Endothelial cell of umbilical vein (primary cell): ENCODE results near the gene HAND2. TPM values are rescaled to one million over a fixed set of nuclear protein-coding genes. Genes with fewer than 3 reads are reported as not detected.

Source experiments
- BruUV-seq: library from RNA; stranded (reverse); fragments of 400-500 nt; replicated peaks from 2 replicates; lab custom pipeline; 2021; lab: Mats Ljungman, UMichigan
- CTCF ChIA-PET: fragments of 300-600, 350-600 bp; sonication (Branson Sonifier 250); formaldehyde crosslinking; loops from one replicate; lab custom pipeline; 2021; ENCODE audit warnings: antibody characterized with exemption, inconsistent platforms; lab: Charles Lee
- POLR2A ChIA-PET: fragments of 300-600, 350-600 bp; sonication (Branson Sonifier 250); formaldehyde crosslinking; loops from one replicate; lab custom pipeline; 2021; ENCODE audit warnings: antibody characterized with exemption, inconsistent platforms; lab: Charles Lee
- DNase-seq: peaks from one replicate; pipeline ENCODE4 v3.0.0-alpha.2; 2011; ENCODE audit warnings: low read depth, low spot score
- FAIRE-seq: peaks from 2 replicates; lab custom pipeline; 2011; peaks lifted over from hg19 to GRCh38; lab: Jason Lieb, UNC
- H2AFZ ChIP-seq: 2 replicates; pipeline ENCODE4 v1.6.0; 2012; ENCODE audit warnings: low read depth, low read length, control low read depth, inconsistent platforms
- H3K27ac ChIP-seq: 2 replicates; pipeline ENCODE4 v1.5.1; 2011; ENCODE audit warnings: low read depth, mild to moderate bottlenecking, control low read depth, low read length, moderate library complexity; ENCODE audit not compliant: insufficient read depth
- H3K27me3 ChIP-seq, 2 experiments: 2 replicates each; pipeline versions ENCODE4 v1.6.0 to v1.6.1; 2011; ENCODE audit warnings: low read length in 2 of 2, mixed read lengths in 1 of 2; ENCODE audit not compliant: control insufficient read depth in 2 of 2, insufficient read depth in 2 of 2
- H3K36me3 ChIP-seq, 2 experiments: 2 replicates in 1 of 2; 3 replicates in 1 of 2; pipeline ENCODE4 v1.5.1; 2011; ENCODE audit warnings: low read length in 2 of 2, mild to moderate bottlenecking in 1 of 2, moderate library complexity in 1 of 2; ENCODE audit not compliant: control insufficient read depth in 2 of 2, insufficient read depth in 2 of 2; ENCODE audit errors: extremely low read depth in 1 of 2
- H3K4me1 ChIP-seq: 3 replicates; pipeline ENCODE4 v1.5.1; 2011; ENCODE audit warnings: mild to moderate bottlenecking, low read length; ENCODE audit not compliant: control insufficient read depth, insufficient read depth; ENCODE audit errors: extremely low read depth
- H3K4me2 ChIP-seq: 2 replicates; pipeline ENCODE4 v1.6.1; 2011; ENCODE audit warnings: low read length, control low read depth, mixed read lengths; ENCODE audit not compliant: insufficient read depth
- H3K4me3 ChIP-seq, 3 experiments: fragments of 200-600 bp in 1 of 3; sonication (generic), shearing (Covaris generic) in 1 of 3; replicated peaks in 1 of 3; 2 replicates each; pipeline ENCODE4 v1.5.1; 2011 to 2016; ENCODE audit warnings: control low read depth in 3 of 3, low read length in 3 of 3, mild to moderate bottlenecking in 2 of 3, inconsistent platforms in 1 of 3, low read depth in 1 of 3, moderate library complexity in 1 of 3; ENCODE audit not compliant: insufficient read depth in 1 of 3
- H3K79me2 ChIP-seq: 2 replicates; pipeline ENCODE4 v1.6.0; 2012; ENCODE audit warnings: low read length, inconsistent platforms; ENCODE audit not compliant: control insufficient read depth, insufficient read depth
- H3K9ac ChIP-seq: replicated peaks from 2 replicates; pipeline ENCODE3; 2011; ENCODE audit warnings: low read length, control low read depth; ENCODE audit not compliant: insufficient read depth; ENCODE audit errors: extremely low read depth
- H3K9me1 ChIP-seq: replicated peaks from 3 replicates; pipeline ENCODE4 v1.6.0; 2011; ENCODE audit warnings: mild to moderate bottlenecking, low read length; ENCODE audit not compliant: control insufficient read depth, insufficient read depth; ENCODE audit errors: extremely low read depth
- H3K9me3 ChIP-seq: replicated peaks from 2 replicates; pipeline ENCODE4 v1.5.1; 2012; ENCODE audit warnings: low read length, inconsistent platforms; ENCODE audit not compliant: control insufficient read depth, insufficient read depth
- H4K20me1 ChIP-seq: replicated peaks from 2 replicates; pipeline ENCODE3; 2011; ENCODE audit warnings: mild to moderate bottlenecking, low read length; ENCODE audit not compliant: control insufficient read depth, insufficient read depth; ENCODE audit errors: extremely low read depth
- CTCF ChIP-seq, 2 donors: IDR thresholded peaks; 1 replicate in 1 of 2; 2 replicates in 1 of 2; pipeline ENCODE4 v1.5.1; 2011; ENCODE audit warnings: low read length in 2 of 2, mild to moderate bottlenecking in 2 of 2, moderate library complexity in 2 of 2, control low read depth in 1 of 2, inconsistent platforms in 1 of 2, low read depth in 1 of 2; ENCODE audit not compliant: insufficient read depth in 1 of 2; ENCODE audit errors: extremely low read depth in 1 of 2
- EZH2 ChIP-seq: IDR thresholded peaks from 2 replicates; pipeline ENCODE4 v1.6.1; 2012; ENCODE audit warnings: borderline replicate concordance, low read depth, mild to moderate bottlenecking, moderate library complexity, low read length, inconsistent platforms; ENCODE audit not compliant: severe bottlenecking
- FOS ChIP-seq: IDR thresholded peaks from 2 replicates; pipeline ENCODE4 v1.6.1; 2011; ENCODE audit warnings: mild to moderate bottlenecking, low read length, moderate library complexity, borderline replicate concordance; ENCODE audit not compliant: insufficient read depth
- GATA2 ChIP-seq: IDR thresholded peaks from 2 replicates; pipeline ENCODE4 v1.7.0; 2011; ENCODE audit warnings: low read depth, mild to moderate bottlenecking, moderate library complexity, mixed read lengths, low read length; ENCODE audit not compliant: insufficient read length, insufficient read depth
- JUN ChIP-seq: IDR thresholded peaks from 2 replicates; pipeline ENCODE4 v1.6.1; 2011; ENCODE audit warnings: borderline replicate concordance, low read depth; ENCODE audit not compliant: insufficient read length, insufficient read depth
- MYC ChIP-seq: IDR thresholded peaks from one replicate; pipeline ENCODE4 v1.6.1; 2011; ENCODE audit warnings: mild to moderate bottlenecking, low read depth, low read length
- POLR2A ChIP-seq: IDR thresholded peaks from 2 replicates; pipeline ENCODE4 v1.6.1; 2012; ENCODE audit warnings: low read depth, mild to moderate bottlenecking, control low read depth, low read length
- POLR2AphosphoS5 ChIP-seq: IDR thresholded peaks from 2 replicates; pipeline ENCODE4 v1.6.1; 2012; ENCODE audit warnings: low read depth, mild to moderate bottlenecking, control low read depth, low read length, moderate library complexity; ENCODE audit not compliant: insufficient read depth
- dilution Hi-C: fragments of 300-500 bp; cut with MboI; formaldehyde crosslinking; loops from one replicate; pipeline ENCODE4 v1.15.0; 2019; ENCODE audit warnings: low sequenced_read_pairs; ENCODE audit not compliant: extremely low pct_ligation_motif_present
- intact Hi-C: fragments of 100-400 bp; cut with micrococcal nuclease; formaldehyde crosslinking; loops from one replicate; pipeline ENCODE4 v1.10.0; 2022
- polyA plus RNA-seq, 4 experiments: library from polyadenylated mRNA; depleted of rRNA in 3 of 4; stranded (reverse) in 3 of 4; unstranded in 1 of 4; fragments of >200 nt; gene quantifications; 2 replicates each; pipeline versions ENCODE4 v1.2.1 to v1.2.3, GENCODE V29; 2011 to 2012; ENCODE audit warnings: missing spikeins in 1 of 4
- total RNA-seq: library from RNA; stranded (reverse); gene quantifications from 2 replicates; pipeline ENCODE4 v1.2.3, GENCODE V29; 2021
- TF ChIP-seq, protein P1 (sequence below): IDR thresholded peaks from 2 replicates; pipeline ENCODE4 v1.6.1; 2011; ENCODE audit not compliant: insufficient read depth, insufficient read length

The HAND2 gene
- total and polyA plus RNA-seq, 2 donors (not counting 3 experiments of a cell fraction or from before 2014, with no cell fraction given): not detected

- Histone ChIP-seq H3K9me3 (no peaks in the 10 kb centered on the region), H3K9ac (no peak overlapping the region), H3K36me3 (no peaks in the 10 kb centered on the region), H3K27me3 (no peaks in the 10 kb centered on the region), H3K4me3 (no peak overlapping the region), H3K4me2 (no peak overlapping the region), H3K79me2 (no peaks in the 10 kb centered on the region), H3K9me1 (no peaks in the 10 kb centered on the region), H3K27ac (no peak overlapping the region), H3K4me1 (no peaks in the 10 kb centered on the region), H4K20me1 (no peaks in the 10 kb centered on the region), H2AFZ (no peak overlapping the region)
- DNase-seq (no peak), FAIRE-seq (no peak)
- POLR2A ChIA-PET: no interaction called here
- TF ChIP-seq JUN (no peak), EZH2 (no peak), FOS (no peak), GATA2 (no peak), POLR2AphosphoS5 (no peak), MYC (no peak), POLR2A (no peak), CTCF (IDR thresholded peaks at IDR 0.05; ENCODE audit: extremely low read depth in 1 of 2, insufficient read depth in 1 of 2, low read depth in 1 of 2, low read length in 2 of 2) (no peak)
- TF ChIP-seq, protein P1, sequence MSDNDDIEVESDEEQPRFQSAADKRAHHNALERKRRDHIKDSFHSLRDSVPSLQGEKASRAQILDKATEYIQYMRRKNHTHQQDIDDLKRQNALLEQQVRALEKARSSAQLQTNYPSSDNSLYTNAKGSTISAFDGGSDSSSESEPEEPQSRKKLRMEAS: no peak
- intact Hi-C loops: no loop called here
- CTCF ChIA-PET: no interaction called here
- BruUV-seq: no TSS peak
- dilution Hi-C loops: no loop called here
These were observed 26.5 kb upstream of the HAND2 start for GRCh38 chr4:173556398-173557131.
